Measurements from ENCODE around the gene HIKESHI. TPM values are rescaled to one million over a fixed set of nuclear protein-coding genes. Genes with fewer than 3 reads are reported as not detected.

HIKESHI gene
- total and polyA plus RNA-seq, 2 experiments from 2014 or later = 71.2 to 162 TPM

- Mint-ChIP-seq H3K4me1 (peaks cover 35% of the 10 kb centered on the region), H3K36me3 (ENCODE audit: low read depth) (peaks cover 6% of the 10 kb centered on the region; the same call in 1 of the 3 replicates), H3K9me3 (peaks cover 4% of the 10 kb centered on the region; the same call in 2 of the 3 replicates), H3K27me3 (ENCODE audit: insufficient read depth, low read depth, poor library complexity) (no peaks in the 10 kb centered on the region), H3K27ac (no peak overlapping the region), H3K4me3 (no peak overlapping the region)
- TF ChIP-seq ETS1 (IDR thresholded peaks at IDR 0.05) (no peak), CTCF (conservative IDR thresholded peaks at IDR 0.05; ENCODE audit: low read depth in 2 of 2) (peak; percentile 56 to 68)
- H3K4me2 ChIP-seq = no peak overlapping the region
- DNase-seq (ENCODE audit: low spot score) (peak; percentile 70), ATAC-seq (peak; percentile 65)
- no peak overlapping the region for H3K27ac ChIP-seq (ENCODE audit: low read depth)
- no peak overlapping the region for H2AFZ ChIP-seq
- H3K27me3 ChIP-seq (ENCODE audit: insufficient read depth) = no peaks in the 10 kb centered on the region
- no peak overlapping the region for H3K4me3 ChIP-seq
- H3K4me1 ChIP-seq (ENCODE audit: insufficient read depth) = peaks cover 9% of the 10 kb centered on the region
- H3K36me3 ChIP-seq (ENCODE audit: insufficient read depth) = no peaks in the 10 kb centered on the region
- peaks cover 10% of the 10 kb centered on the region for H3K9me2 ChIP-seq (ENCODE audit: insufficient read depth)
- H4K20me1 ChIP-seq (replicated peaks; ENCODE audit: insufficient read depth) = no peaks in the 10 kb centered on the region
- no peaks in the 10 kb centered on the region for H3F3A ChIP-seq (replicated peaks; ENCODE audit: low read depth)
- H3K79me2 ChIP-seq (replicated peaks; ENCODE audit: insufficient read depth) = no peaks in the 10 kb centered on the region
These were observed 58.8 kb downstream of the HIKESHI start for GRCh38 chr11:86360775-86361395.

GRCh38 chr11:86363424-86363823, 61.4 kb downstream of the HIKESHI start:
- DNase-seq (ENCODE audit: low spot score) = no peak
- no peak overlapping the region for H3K27ac Mint-ChIP-seq
- no peaks in the 10 kb centered on the region for H3K27me3 ChIP-seq (ENCODE audit: insufficient read depth)

More at GRCh38 chr11:86363424-86363823, 61.4 kb downstream of the HIKESHI start:
- no peaks in the 10 kb centered on the region for H3K9me2 ChIP-seq (ENCODE audit: insufficient read depth)
- H3K4me1 ChIP-seq (ENCODE audit: insufficient read depth) = no peaks in the 10 kb centered on the region
- no peak overlapping the region for H3K4me2 ChIP-seq
- H4K20me1 ChIP-seq (replicated peaks; ENCODE audit: insufficient read depth) = no peaks in the 10 kb centered on the region
- H3K36me3 ChIP-seq (ENCODE audit: insufficient read depth) = no peaks in the 10 kb centered on the region
- Mint-ChIP-seq H3K36me3 (ENCODE audit: low read depth) (peaks cover 6% of the 10 kb centered on the region; the same call in 1 of the 3 replicates), H3K4me1 (peaks cover 16% of the 10 kb centered on the region; the same call in 2 of the 3 replicates), H3K27me3 (ENCODE audit: insufficient read depth, low read depth, poor library complexity) (no peaks in the 10 kb centered on the region), H3K9me3 (peaks cover 4% of the 10 kb centered on the region; the same call in 2 of the 3 replicates), H3K4me3 (no peak overlapping the region)
- TF ChIP-seq NANOG (IDR thresholded peaks at IDR 0.05; ENCODE audit: borderline replicate concordance) (no peak), JUNB (IDR thresholded peaks at IDR 0.05; ENCODE audit: unreplicated experiment) (no peak), CTCF (conservative IDR thresholded peaks at IDR 0.05; ENCODE audit: low read depth in 2 of 2) (no peak), ZNF331 (CRISPR knock-in tag; IDR thresholded peaks at IDR 0.05; ENCODE audit: low read depth) (no peak), ZNF114 (CRISPR knock-in tag; IDR thresholded peaks at IDR 0.05) (no peak), REST (IDR thresholded peaks at IDR 0.05; ENCODE audit: unreplicated experiment) (no peak), CREB1 (CRISPR knock-in tag; IDR thresholded peaks at IDR 0.05; ENCODE audit: low read depth) (no peak)
- no peaks in the 10 kb centered on the region for H3F3A ChIP-seq (replicated peaks; ENCODE audit: low read depth)
- H2AFZ ChIP-seq = no peak overlapping the region
- H3K4me3 ChIP-seq = no peak overlapping the region
- H3K27ac ChIP-seq (ENCODE audit: low read depth) = no peak overlapping the region
- no peak for ATAC-seq
- no peaks in the 10 kb centered on the region for H3K79me2 ChIP-seq (replicated peaks; ENCODE audit: insufficient read depth)
